GM21529 (cell line): ENCODE data around the gene TMEM161A.

ENCODE experiments used
- ATAC-seq: cut with Tn5 transposase; IDR thresholded peaks from one replicate; pipeline ENCODE4 v1.9.1; 2021; ENCODE audit not compliant: unreplicated experiment

The TMEM161A gene

GRCh38 chr19:19098084-19098702 lies 40.1 kb downstream of the TMEM161A start:
- no peak for ATAC-seq

DNA sequence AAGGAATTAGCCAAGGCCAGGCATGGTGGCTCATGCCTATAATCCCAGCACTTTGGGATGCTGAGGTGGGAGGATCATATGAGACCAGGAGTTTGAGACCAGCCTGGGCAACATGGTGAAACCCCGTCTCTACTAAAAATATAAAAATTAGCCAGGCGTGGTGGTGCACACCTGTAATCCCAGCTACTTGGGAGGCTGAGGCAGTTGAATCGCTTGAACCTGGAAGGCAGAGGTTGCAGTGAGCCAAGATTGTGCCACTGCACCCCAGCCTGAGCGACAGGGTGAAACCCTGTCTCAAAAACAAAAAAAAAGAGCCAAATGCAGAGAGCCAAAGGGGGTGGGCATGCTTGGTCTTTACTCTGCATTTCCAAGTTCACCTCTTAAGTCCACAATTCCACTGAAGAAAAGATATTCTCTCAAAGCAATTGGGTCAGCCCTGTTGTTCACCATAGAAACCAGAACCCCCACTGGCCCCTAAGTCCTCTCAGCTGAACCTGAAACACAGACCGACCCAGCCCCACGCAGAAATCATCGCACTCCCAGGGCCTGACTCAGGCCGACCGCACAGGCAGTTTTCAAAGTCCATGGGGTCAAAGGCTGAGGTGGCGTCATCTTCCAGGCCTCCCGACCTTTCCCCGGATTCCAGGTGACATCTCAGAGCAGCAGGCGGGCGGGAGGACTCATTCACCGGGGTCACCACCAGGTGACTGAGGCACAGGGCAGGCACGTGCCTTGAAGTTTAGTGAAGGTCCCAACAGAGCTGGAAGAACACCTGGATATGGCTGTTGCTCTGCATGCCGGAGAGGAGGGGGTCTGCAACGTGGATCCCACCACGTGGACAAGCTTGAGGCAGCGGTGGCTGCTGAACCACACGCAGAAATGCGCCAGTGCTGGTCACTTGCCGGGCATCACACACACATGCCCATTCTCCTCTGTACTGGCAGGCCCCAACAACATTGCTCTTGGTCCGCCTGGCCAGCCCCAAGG lies 41.3 kb downstream of the TMEM161A start:
- no peak for ATAC-seq

DNA sequence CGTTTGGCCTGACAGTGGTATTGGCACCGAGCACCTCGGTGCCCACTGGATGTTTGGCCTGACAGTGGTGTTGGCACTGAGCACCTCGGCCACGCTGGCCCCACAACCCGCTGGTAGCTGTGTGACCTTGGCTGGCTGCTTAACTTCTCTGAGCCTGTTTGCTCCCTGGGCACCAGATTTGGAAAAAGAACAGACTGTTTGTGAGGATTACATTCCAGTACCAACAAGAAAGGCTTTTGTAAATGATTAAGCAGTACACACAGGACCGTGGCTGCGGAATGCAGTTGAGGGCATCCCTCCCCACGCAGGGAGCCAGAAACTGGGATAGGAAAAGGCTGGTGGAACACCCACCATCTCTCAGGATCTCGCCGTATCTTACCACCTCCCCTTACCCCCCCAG lies 42.6 kb downstream of the TMEM161A start:
- ATAC-seq, result no peak

GRCh38 chr19:19094513-19094912 lies 43.8 kb downstream of the TMEM161A start:
- no peak for ATAC-seq

DNA sequence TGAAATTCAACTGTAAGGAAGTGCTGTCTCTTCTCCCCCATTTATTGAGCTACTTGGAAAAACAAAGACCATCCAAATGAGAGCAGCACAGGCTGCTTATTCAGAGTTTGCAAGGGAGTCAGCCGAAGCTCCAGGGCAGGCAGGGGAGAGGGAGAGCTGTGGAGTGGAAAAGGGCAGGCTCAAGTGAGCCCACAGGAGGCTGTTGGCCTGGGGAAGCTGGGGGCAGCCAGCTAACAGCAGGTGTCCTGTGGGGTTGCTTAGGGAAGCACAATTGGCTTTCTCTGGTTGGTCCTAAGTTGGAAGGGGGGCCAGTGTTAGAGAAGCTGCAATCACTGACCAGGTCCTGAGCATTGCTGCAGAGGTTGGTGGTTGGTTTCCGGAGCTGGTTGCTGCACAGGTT lies 50.6 kb downstream of the TMEM161A start:
- no peak for ATAC-seq

DNA sequence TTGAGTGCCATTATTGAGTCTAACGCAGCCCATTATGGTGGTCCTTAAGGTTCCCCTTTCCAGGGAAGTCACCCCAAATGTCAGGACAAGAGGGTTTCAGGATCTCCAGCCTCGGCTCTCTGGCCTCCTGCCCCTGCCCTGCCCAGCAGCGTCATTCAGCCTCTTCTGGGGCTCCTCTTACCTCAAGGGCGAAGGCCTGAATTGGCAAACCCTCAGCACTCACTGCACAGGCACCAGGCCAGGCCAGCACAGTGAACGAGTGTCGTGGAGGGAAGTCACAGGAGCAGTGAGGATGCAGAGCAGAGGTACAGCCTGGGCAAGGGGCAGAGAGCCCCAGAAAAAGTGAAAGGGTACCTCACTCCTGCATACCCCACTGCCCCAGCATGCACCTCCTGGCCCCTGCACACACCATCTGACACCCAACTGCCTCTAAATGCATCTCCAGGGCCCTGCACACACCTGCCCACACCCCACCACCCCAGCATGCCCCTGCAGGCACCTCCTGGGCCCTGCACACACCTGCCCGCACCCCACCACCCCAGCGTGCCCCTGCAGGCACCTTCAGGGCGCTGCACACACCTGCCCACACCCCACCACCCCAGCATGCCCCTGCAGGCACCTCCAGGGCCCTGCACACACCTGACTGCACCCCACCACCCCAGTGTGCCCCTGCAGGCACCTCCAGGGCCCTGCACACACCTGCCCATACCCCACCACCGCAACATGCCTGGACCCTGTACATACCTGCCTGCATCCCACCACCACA lies 54.7 kb downstream of the TMEM161A start:
- no peak for ATAC-seq

- ATAC-seq, result no peak
Observed at GRCh38 chr19:19081642-19082151, 56.6 kb downstream of the TMEM161A start.

- no peak for ATAC-seq
Observed at GRCh38 chr19:19079571-19079970, 58.7 kb downstream of the TMEM161A start.

DNA sequence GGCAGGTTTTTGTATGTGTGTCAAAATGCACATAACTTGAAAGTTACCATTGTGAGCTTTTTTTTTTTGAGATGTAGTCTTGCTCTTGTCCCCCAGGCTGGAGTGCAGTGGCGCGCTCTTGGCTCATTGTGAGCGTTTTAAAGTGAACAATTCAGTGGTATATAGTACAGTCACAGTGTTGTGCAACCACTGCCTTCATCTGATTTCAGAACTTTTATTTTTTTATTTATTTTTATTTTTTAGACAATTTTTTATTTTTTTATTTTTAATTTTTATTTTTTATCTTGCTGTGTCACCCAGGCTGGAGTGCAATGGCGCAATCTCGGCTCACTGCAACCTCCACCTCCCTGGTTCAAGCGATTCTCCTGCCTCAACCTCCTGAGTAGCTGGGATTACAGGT lies 59.5 kb downstream of the TMEM161A start:
- no peak for ATAC-seq

DNA sequence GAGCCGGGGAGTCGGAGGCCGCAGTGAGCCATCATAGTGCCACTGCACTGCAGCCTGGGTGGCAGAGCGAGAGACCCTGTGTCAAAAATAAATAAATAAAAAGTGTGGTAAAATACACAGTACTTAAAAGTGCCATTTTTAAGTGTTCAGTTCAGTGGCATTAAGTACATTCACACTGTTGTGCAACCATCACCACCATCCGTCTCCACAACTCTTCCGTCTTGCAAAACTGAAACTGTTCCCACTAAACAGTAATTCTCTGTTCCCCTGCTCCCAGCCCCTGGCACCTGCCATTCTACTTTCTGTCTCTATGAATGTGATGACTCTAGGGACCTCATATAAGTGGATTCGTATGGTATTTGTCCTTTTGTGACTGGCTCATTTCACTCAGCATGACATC lies 61.2 kb downstream of the TMEM161A start:
- no peak for ATAC-seq

- ATAC-seq, result no peak
Observed at GRCh38 chr19:19076476-19076875, 61.8 kb downstream of the TMEM161A start.

GRCh38 chr19:19075126-19075525 lies 63.2 kb downstream of the TMEM161A start:
- no peak for ATAC-seq

- ATAC-seq, result no peak
Observed at GRCh38 chr19:19074196-19074882, 63.9 kb downstream of the TMEM161A start.

- no peak for ATAC-seq
Observed at GRCh38 chr19:19071897-19072296, 66.4 kb downstream of the TMEM161A start.
